ENCODE results near the gene HIP1R. TPM values are rescaled to one million over a fixed set of nuclear protein-coding genes. Genes with fewer than 3 reads are reported as not detected.

Gene HIP1R
- total RNA-seq (2021; fragmentation: NEBNext Ultra II Directional; extraction: Animal tissue kit (Norgen Biotek cat#: 25700)): 14.5 and 14.7 TPM in 2 replicates
- 11.2 and 16.1 TPM in 2 replicates for polyA plus RNA-seq (2011; rRNA removed)
- polyA plus RNA-seq (2011; cell fraction: cytosol; rRNA removed): 15.5 TPM
- polyA plus RNA-seq (2011; cell fraction: nucleus; rRNA removed): 101 TPM
- 12.0 to 17.7 TPM (median 16.9 TPM) in 4 replicates for polyA plus RNA-seq (2012, experiment 1 of 2)
- polyA plus RNA-seq (2012, experiment 2 of 2): 15.1 TPM
- polyA plus RNA-seq (2013, experiment 1 of 2): 8.5 TPM
- 6.9 TPM for polyA plus RNA-seq (2013, experiment 2 of 2)
- 14.0 and 15.2 TPM in 2 replicates for polyA minus RNA-seq (2011; rRNA and poly(A)+ RNA removed)
- 10.6 TPM for polyA minus RNA-seq (2011; cell fraction: cytosol; rRNA and poly(A)+ RNA removed)
- polyA minus RNA-seq (2011; cell fraction: nucleus; rRNA and poly(A)+ RNA removed): 24.7 TPM
- long read RNA-seq, experiment 1, partial matches to known transcripts: 5 of 6 reads
- long read RNA-seq, experiment 1, other reads (novel, unspliced or antisense): 1 of 6 reads
- long read RNA-seq, experiment 2, partial matches to known transcripts: 1 of 2 reads
- long read RNA-seq, experiment 2, other reads (novel, unspliced or antisense): 1 of 2 reads

- Histone ChIP-seq H3K18ac (ENCODE audit: extremely low read depth, low read length) (peak within 1 kb of the TSS; percentile 4; the same call in 1 of the 2 replicates), H3K27ac (ENCODE audit: low read depth, low read length) (no peak within 1 kb of the TSS), H3K14ac (ENCODE audit: insufficient read length) (no peak within 1 kb of the TSS), H3K23me2 (ENCODE audit: low read depth, low read length) (peaks cover 13% of the 10 kb centered on the region; the same call in 1 of the 2 replicates), H3K4me3 (ENCODE audit: extremely low read depth in 1 of 4, insufficient read depth in 2 of 4, low read depth in 3 of 4, low read length in 4 of 4) (peak within 1 kb of the TSS; percentile 58 to 74 (median 66)), H2BK20ac (ENCODE audit: low read length) (no peak within 1 kb of the TSS), H4K5ac (ENCODE audit: insufficient read length, low read depth, low read length) (no peak within 1 kb of the TSS), H3K36me3 (ENCODE audit: control insufficient read depth in 2 of 4, insufficient read depth in 4 of 4, low read length in 3 of 4) (no peaks in the 10 kb centered on the region; a peak in 1 of 8 replicates), H2AK5ac (ENCODE audit: low read depth, low read length) (no peak within 1 kb of the TSS), H3K79me1 (ENCODE audit: low read depth, low read length) (peaks cover 10% of the 10 kb centered on the region; the same call in 1 of the 2 replicates), H2BK15ac (ENCODE audit: low read length) (no peak within 1 kb of the TSS), H3K9me3 (ENCODE audit: insufficient read depth in 2 of 2, low read depth in 1 of 2, low read length in 1 of 2) (no peaks in the 10 kb centered on the region), H4K91ac (replicated peaks; ENCODE audit: insufficient read length, low read length) (no peak within 1 kb of the TSS), H3K4ac (replicated peaks; ENCODE audit: insufficient read length, low read depth, low read length) (no peak within 1 kb of the TSS), H4K8ac (ENCODE audit: extremely low read depth, insufficient read depth, low read length) (peak within 1 kb of the TSS; percentile 87; the same call in 1 of the 2 replicates), H4K20me1 (replicated peaks in 1 of 2; ENCODE audit: control insufficient read depth in 1 of 2, insufficient read depth in 2 of 2, low read length in 2 of 2) (peaks cover 10 to 14% of the 10 kb centered on the region in 2 experiments), H3K4me1 (replicated peaks in 1 of 4; ENCODE audit: control insufficient read depth in 3 of 4, insufficient read depth in 4 of 4, low read length in 3 of 4) (peaks cover 0 to 13% (median 0%) of the 10 kb centered on the region in 4 experiments; a peak in 3 of 7 replicates), H2BK5ac (ENCODE audit: low read depth, low read length) (no peak within 1 kb of the TSS), H3K4me2 (ENCODE audit: insufficient read depth in 1 of 2, low read depth in 2 of 2, low read length in 2 of 2) (peak within 1 kb of the TSS; percentile 83 to 95), H2BK120ac (replicated peaks; ENCODE audit: low read depth, low read length) (no peak within 1 kb of the TSS), H2AFZ (ENCODE audit: low read length) (peak within 1 kb of the TSS; percentile 84; the same call in 1 of the 2 replicates), H2BK12ac (ENCODE audit: low read depth, low read length) (no peak within 1 kb of the TSS), H3K9ac (replicated peaks in 1 of 4; ENCODE audit: extremely low read depth in 1 of 4, low read depth in 3 of 4, low read length in 3 of 4) (peak within 1 kb of the TSS in 2 of 4 experiments; percentile 61 to 81; a peak in 3 of 7 replicates), H3K27me3 (replicated peaks in 1 of 4; ENCODE audit: control insufficient read depth in 3 of 4, extremely low read depth in 1 of 4, insufficient read depth in 3 of 4, low read length in 3 of 4) (peaks cover 2 to 30% (median 22%) of the 10 kb centered on the region in 4 experiments), H3K23ac (ENCODE audit: insufficient read length) (no peak within 1 kb of the TSS), H3K56ac (replicated peaks; ENCODE audit: insufficient read length, low read depth, low read length) (no peak within 1 kb of the TSS), H3K79me2 (ENCODE audit: control insufficient read depth in 1 of 2, insufficient read depth in 2 of 2, low read length in 2 of 2) (no peaks in the 10 kb centered on the region; a peak in 1 of 4 replicates)
- ChIA-PET CTCF (ENCODE audit: partially characterized antibody) (interaction anchor here (0.8 to 4.3 kb wide), 4 partner anchors 11 to 373 kb away, joined by 3 to 29 read pairs (median 6); no protein-coding TSS in a partner anchor), POLR2A (ENCODE audit: partially characterized antibody) (interaction anchor here (0.8 to 2.0 kb wide), 3 partner anchors 45 to 267 kb away, joined by 3 to 6 read pairs (median 4); partner anchors contain the start of gene OGFOD2)
- DNase-seq (ENCODE audit: low read depth in 1 of 2, low spot score in 2 of 2): peak in 1 of 2 experiments; percentile 78
- FAIRE-seq: no peak
- 3% methylated on average over 4 of the region's 85 CpGs; no CpG with 5 or more reads in 1 of the 2 experiments for WGBS, 2 experiments (ENCODE audit: extremely low coverage in 1 of 2, insufficient coverage in 1 of 2, insufficient read length in 1 of 2, insufficient replicate concordance in 2 of 2, low coverage in 1 of 2, low lambda C conversion rate in 2 of 2, missing lambda C conversion rate in 1 of 2)
- TF ChIP-seq PHF8 (conservative IDR thresholded peaks at IDR 0.05; ENCODE audit: low read depth, low read length): peak; percentile 27; the same call in 1 of the 2 replicates
- no peak for TF ChIP-seq CTCF (IDR thresholded peaks at IDR 0.05; ENCODE audit: control extremely low read depth in 1 of 3, insufficient read depth in 1 of 3, low read depth in 1 of 3, low read length in 3 of 3)
- no peak for TF ChIP-seq TAF7 (optimal IDR thresholded peaks at IDR 0.05; ENCODE audit: borderline replicate concordance, low read depth, low read length)
- no peak for TF ChIP-seq BACH1 (IDR thresholded peaks at IDR 0.05; ENCODE audit: low read length)
- TF ChIP-seq KDM1A (IDR thresholded peaks at IDR 0.05; ENCODE audit: borderline replicate concordance, low read length): peak; percentile 81; the same call in 1 of the 2 replicates
These were observed at the start of gene HIP1R for GRCh38 chr12:122834921-122835749. TSS of gene HIP1R (plus strand) at chr12:122835457. CDS start at chr12:122835551, 94 bp downstream.
